Naive thymus-derived CD4-positive, alpha-beta T cell (primary cell): Measurements from ENCODE around the gene CARD14. TPM values are rescaled to one million over a fixed set of nuclear protein-coding genes. Genes with fewer than 3 reads are reported as not detected.

Experiments
- ATAC-seq: fragments of 150-1000 bp; cut with Tn5 transposase; 2 replicates; pipeline ENCODE4 v1.10.0; 2021; ENCODE audit warnings: mild to moderate bottlenecking, moderate library complexity
- CTCF ChIA-PET: fragments of 350-600 bp; sonication (Branson Sonifier 250); formaldehyde crosslinking; loops from one replicate; lab custom pipeline; 2021; ENCODE audit warnings: antibody characterized with exemption; lab: Charles Lee
- POLR2A ChIA-PET: fragments of 350-600 bp; sonication (Branson Sonifier 250); formaldehyde crosslinking; loops from one replicate; lab custom pipeline; 2021; ENCODE audit warnings: antibody characterized with exemption, inconsistent platforms; lab: Charles Lee
- DNase-seq, 9 donors: peaks; one replicate each; pipeline versions ENCODE4 v3.0.0 to v3.0.0-alpha.2; 2020 to 2022; ENCODE audit warnings: mixed read lengths in 1 of 9
- H3K27ac ChIP-seq: one replicate; pipeline ENCODE4 v1.7.0; 2013; ENCODE audit warnings: mild to moderate bottlenecking, low read depth, low read length, moderate library complexity
- H3K27me3 ChIP-seq, 2 donors: one replicate each; pipeline ENCODE4 v1.7.0; 2013; ENCODE audit warnings: low read length in 2 of 2, mild to moderate bottlenecking in 2 of 2, moderate library complexity in 2 of 2; ENCODE audit not compliant: control insufficient read depth in 2 of 2, insufficient read depth in 2 of 2
- H3K36me3 ChIP-seq, 3 experiments: 1 replicate in 2 of 3; 2 replicates in 1 of 3; pipeline ENCODE4 v1.7.0; 2013; ENCODE audit warnings: low read length in 3 of 3, mild to moderate bottlenecking in 3 of 3, moderate library complexity in 1 of 3; ENCODE audit not compliant: insufficient read depth in 3 of 3, control insufficient read depth in 2 of 3
- H3K4me1 ChIP-seq, 2 donors: one replicate each; pipeline ENCODE4 v1.7.0; 2013; ENCODE audit warnings: low read length in 2 of 2, mild to moderate bottlenecking in 2 of 2, moderate library complexity in 1 of 2; ENCODE audit not compliant: control insufficient read depth in 2 of 2, insufficient read depth in 2 of 2
- H3K4me3 ChIP-seq: 2 replicates; pipeline ENCODE4 v1.7.0; 2013; ENCODE audit warnings: mild to moderate bottlenecking, low read length
- H3K9me3 ChIP-seq, 3 experiments: 1 replicate in 2 of 3; 2 replicates in 1 of 3; pipeline ENCODE4 v1.7.0; 2013; ENCODE audit warnings: low read length in 3 of 3; ENCODE audit not compliant: control insufficient read depth in 2 of 3
- H3K27ac Mint-ChIP-seq, 9 donors: one replicate each; pipeline ENCODE4 v1.8.0; 2020 to 2022; ENCODE audit warnings: mixed read lengths in 9 of 9, mild to moderate bottlenecking in 8 of 9, moderate library complexity in 5 of 9, inconsistent platforms in 2 of 9
- H3K27me3 Mint-ChIP-seq, 5 donors: one replicate each; pipeline ENCODE4 v1.8.0; 2021 to 2022; ENCODE audit warnings: mixed read lengths in 5 of 5, mild to moderate bottlenecking in 1 of 5
- H3K36me3 Mint-ChIP-seq, 5 donors: one replicate each; pipeline ENCODE4 v1.8.0; 2020 to 2022; ENCODE audit warnings: mixed read lengths in 5 of 5, mild to moderate bottlenecking in 3 of 5, inconsistent platforms in 1 of 5
- H3K4me1 Mint-ChIP-seq, 7 donors: one replicate each; pipeline ENCODE4 v1.8.0; 2020 to 2022; ENCODE audit warnings: mixed read lengths in 7 of 7, mild to moderate bottlenecking in 3 of 7, inconsistent platforms in 1 of 7
- H3K4me3 Mint-ChIP-seq, 10 donors: one replicate each; pipeline ENCODE4 v1.8.0; 2020 to 2022; ENCODE audit warnings: mild to moderate bottlenecking in 10 of 10, mixed read lengths in 10 of 10, moderate library complexity in 6 of 10, inconsistent platforms in 2 of 10
- H3K9me3 Mint-ChIP-seq, 11 donors: one replicate each; pipeline ENCODE4 v1.8.0; 2020 to 2022; ENCODE audit warnings: mixed read lengths in 11 of 11, mild to moderate bottlenecking in 4 of 11, inconsistent platforms in 1 of 11, moderate library complexity in 1 of 11
- intact Hi-C, 2 donors: fragments of 100-400 bp; cut with micrococcal nuclease; formaldehyde crosslinking; loops; one replicate each; pipeline ENCODE4 v1.15.1; 2023
- polyA plus RNA-seq, 2 donors: library from polyadenylated mRNA; unstranded; fragments of 300-500 nt; fragmentation: Illumina TruSeq; gene quantifications; one replicate each; pipeline ENCODE4 v1.2.3, GENCODE V29; 2021
- total RNA-seq, 6 experiments: library from RNA in 5 of 6; stranded (reverse) in 5 of 6; gene quantifications; 1 replicate in 5 of 6; 2 replicates in 1 of 6; pipeline ENCODE4 v1.2.3 and lab custom pipeline; 2021 to 2026

CARD14 gene
- total and polyA plus RNA-seq, 7 experiments from 2014 or later: 0.24 to 0.57 (median 0.30) TPM; not detected in 4

- no peaks in the 10 kb centered on the region for H3K27me3 ChIP-seq
These were observed 59.2 kb downstream of the CARD14 start for GRCh38 chr17:80229011-80229410.

GRCh38 chr17:80232438-80232837 is 62.6 kb downstream of the CARD14 start:
- no peaks in the 10 kb centered on the region for H3K27me3 Mint-ChIP-seq
- ChIA-PET POLR2A (interaction anchor here (1.1 to 1.8 kb wide), 2 partner anchors 13 to 128 kb away, joined by 3 to 5 read pairs; partner anchors contain the start of genes SGSH and SLC26A11), CTCF (interaction anchor here (0.8 kb wide), 1 partner anchor 413 kb away, joined by 3 read pairs; no protein-coding TSS in a partner anchor)
- DNase-seq (no peak), ATAC-seq (no peak)
- H3K9me3 ChIP-seq: peaks cover 0 to 18% (median 0%) of the 10 kb centered on the region in 3 experiments
- peaks cover 17 to 65% (median 46%) of the 10 kb centered on the region in 5 donors for H3K36me3 Mint-ChIP-seq
- no peak overlapping the region for H3K4me3 ChIP-seq
- no peak overlapping the region for H3K4me3 Mint-ChIP-seq
- peak overlapping the region in 1 of 9 donors; percentile 10 for H3K27ac Mint-ChIP-seq
- no peak overlapping the region for H3K27ac ChIP-seq
- peaks cover 0 to 2% (median 0%) of the 10 kb centered on the region in 7 donors for H3K4me1 Mint-ChIP-seq
- peaks cover 0 to 34% (median 17%) of the 10 kb centered on the region in 11 donors for H3K9me3 Mint-ChIP-seq
- intact Hi-C loops: no loop called here
- no peaks in the 10 kb centered on the region for H3K4me1 ChIP-seq
- no peaks in the 10 kb centered on the region for H3K27me3 ChIP-seq
- H3K36me3 ChIP-seq: peaks cover 0 to 65% (median 2%) of the 10 kb centered on the region in 3 experiments

More at GRCh38 chr17:80229011-80229410, 59.2 kb downstream of the CARD14 start:
- H3K4me3 Mint-ChIP-seq: no peak overlapping the region
- no peaks in the 10 kb centered on the region for H3K4me1 ChIP-seq
- ChIA-PET CTCF (no interaction called here), POLR2A (interaction anchor here (0.7 to 0.8 kb wide), 2 partner anchors 23 to 199 kb away, joined by 3 read pairs; no protein-coding TSS in a partner anchor)
- peaks cover 0 to 6% (median 0%) of the 10 kb centered on the region in 7 donors for H3K4me1 Mint-ChIP-seq
- DNase-seq (no peak), ATAC-seq (no peak)
- H3K36me3 ChIP-seq: peaks cover 0 to 42% (median 0%) of the 10 kb centered on the region in 3 experiments
- H3K4me3 ChIP-seq: no peak overlapping the region
- H3K27me3 Mint-ChIP-seq: no peaks in the 10 kb centered on the region
- intact Hi-C loops: no loop called here
- H3K27ac Mint-ChIP-seq: no peak overlapping the region
- peaks cover 0 to 18% (median 0%) of the 10 kb centered on the region in 3 experiments for H3K9me3 ChIP-seq
- H3K9me3 Mint-ChIP-seq: peaks cover 0 to 28% (median 14%) of the 10 kb centered on the region in 11 donors
- H3K27ac ChIP-seq: no peak overlapping the region
- H3K36me3 Mint-ChIP-seq: peaks cover 12 to 50% (median 33%) of the 10 kb centered on the region in 5 donors

GRCh38 chr17:80233202-80233601 is 63.4 kb downstream of the CARD14 start:
- Mint-ChIP-seq H3K27me3 (no peaks in the 10 kb centered on the region), H3K4me3 (no peak overlapping the region), H3K36me3 (peaks cover 17 to 71% (median 51%) of the 10 kb centered on the region in 5 donors), H3K4me1 (peaks cover 0 to 2% (median 0%) of the 10 kb centered on the region in 7 donors), H3K9me3 (peaks cover 0 to 34% (median 17%) of the 10 kb centered on the region in 11 donors), H3K27ac (no peak overlapping the region)
- Histone ChIP-seq H3K27ac (no peak overlapping the region), H3K36me3 (peaks cover 0 to 68% (median 7%) of the 10 kb centered on the region in 3 experiments), H3K4me3 (no peak overlapping the region), H3K4me1 (no peaks in the 10 kb centered on the region), H3K27me3 (no peaks in the 10 kb centered on the region), H3K9me3 (peaks cover 0 to 18% (median 0%) of the 10 kb centered on the region in 3 experiments)
- no peak for ATAC-seq
- CTCF ChIA-PET: no interaction called here
- POLR2A ChIA-PET: interaction anchor here (1.1 to 1.8 kb wide), 2 partner anchors 14 to 127 kb away, joined by 3 to 5 read pairs; partner anchors contain the start of genes SGSH and SLC26A11
- intact Hi-C loops: no loop called here
- no peak for DNase-seq

GRCh38 chr17:80236911-80237310 is 67.1 kb downstream of the CARD14 start:
- intact Hi-C loops: no loop called here
- CTCF ChIA-PET: interaction anchor here (1.6 kb wide), 1 partner anchor 41 kb away, joined by 4 read pairs; no protein-coding TSS in a partner anchor
- no peak for ATAC-seq

GRCh38 chr17:80237386-80237785 is 67.6 kb downstream of the CARD14 start:
- no peak overlapping the region for H3K27ac Mint-ChIP-seq
- intact Hi-C loops: no loop called here
- Histone ChIP-seq H3K4me3 (no peak overlapping the region), H3K36me3 (peaks cover 4 to 66% (median 7%) of the 10 kb centered on the region in 3 experiments), H3K4me1 (no peaks in the 10 kb centered on the region), H3K27ac (no peak overlapping the region), H3K27me3 (no peaks in the 10 kb centered on the region), H3K9me3 (peaks cover 0 to 14% (median 0%) of the 10 kb centered on the region in 3 experiments)
- ATAC-seq (no peak), DNase-seq (no peak)
- H3K36me3 Mint-ChIP-seq: peaks cover 14 to 51% (median 40%) of the 10 kb centered on the region in 5 donors
- H3K4me1 Mint-ChIP-seq: no peaks in the 10 kb centered on the region
- no peak overlapping the region for H3K4me3 Mint-ChIP-seq
- ChIA-PET CTCF (interaction anchor here (1.6 kb wide), 1 partner anchor 42 kb away, joined by 4 read pairs; no protein-coding TSS in a partner anchor), POLR2A (no interaction called here)
- peaks cover 0 to 20% (median 11%) of the 10 kb centered on the region in 11 donors for H3K9me3 Mint-ChIP-seq
- H3K27me3 Mint-ChIP-seq: no peaks in the 10 kb centered on the region

More at GRCh38 chr17:80236911-80237310, 67.1 kb downstream of the CARD14 start:
- Histone ChIP-seq H3K36me3 (peaks cover 4 to 66% (median 7%) of the 10 kb centered on the region in 3 experiments), H3K27me3 (no peaks in the 10 kb centered on the region), H3K27ac (no peak overlapping the region), H3K4me3 (no peak overlapping the region), H3K9me3 (peaks cover 0 to 18% (median 0%) of the 10 kb centered on the region in 3 experiments), H3K4me1 (no peaks in the 10 kb centered on the region)
- Mint-ChIP-seq H3K9me3 (peaks cover 0 to 25% (median 11%) of the 10 kb centered on the region in 11 donors), H3K27ac (no peak overlapping the region), H3K4me3 (no peak overlapping the region), H3K27me3 (no peaks in the 10 kb centered on the region), H3K4me1 (no peaks in the 10 kb centered on the region), H3K36me3 (peaks cover 14 to 56% (median 43%) of the 10 kb centered on the region in 5 donors)
- DNase-seq: no peak
- POLR2A ChIA-PET: no interaction called here

- DNase-seq (no peak), ATAC-seq (no peak)
- no peaks in the 10 kb centered on the region for H3K27me3 ChIP-seq
- CTCF ChIA-PET: no interaction called here
- Mint-ChIP-seq H3K36me3 (peaks cover 2 to 21% (median 18%) of the 10 kb centered on the region in 5 donors), H3K4me3 (no peak overlapping the region), H3K27me3 (no peaks in the 10 kb centered on the region), H3K27ac (no peak overlapping the region), H3K4me1 (no peaks in the 10 kb centered on the region), H3K9me3 (no peaks in the 10 kb centered on the region)
- peaks cover 4 to 57% (median 4%) of the 10 kb centered on the region in 3 experiments for H3K36me3 ChIP-seq
- no peak overlapping the region for H3K4me3 ChIP-seq
- intact Hi-C loops: no loop called here
- H3K4me1 ChIP-seq: no peaks in the 10 kb centered on the region
- no peaks in the 10 kb centered on the region for H3K9me3 ChIP-seq
- POLR2A ChIA-PET: no interaction called here
- no peak overlapping the region for H3K27ac ChIP-seq
These were observed 72.7 kb downstream of the CARD14 start for GRCh38 chr17:80242505-80242904.
